Measurements from ENCODE around the gene ZNF618. TPM values are rescaled to one million over a fixed set of nuclear protein-coding genes. Genes with fewer than 3 reads are reported as not detected.
A peak's percentile ranks its signal among the peaks of the same experiment; 100 is the strongest.

Gene ZNF618
- polyA plus RNA-seq, 4 donors: 0.22 to 5.5 (median 1.9) TPM

DNA sequence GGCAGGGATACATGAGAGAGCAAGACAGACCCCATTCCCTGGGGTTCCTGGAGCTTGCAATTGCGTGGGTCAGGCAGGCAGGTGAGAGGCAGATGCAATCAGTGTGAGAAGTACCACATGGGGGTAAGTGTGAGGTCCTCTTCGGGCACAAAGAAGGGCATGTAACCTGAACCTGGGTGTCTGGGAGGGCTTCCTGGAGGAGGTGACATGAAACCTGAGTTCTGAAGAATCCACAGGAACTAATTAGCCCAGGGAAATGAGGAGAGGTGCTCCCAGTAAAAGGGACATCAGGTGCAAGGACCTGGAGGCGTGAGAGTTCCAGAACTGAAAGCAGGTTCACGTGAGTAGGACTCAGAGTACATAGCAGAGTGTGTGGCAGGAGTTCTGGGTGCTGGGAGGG is 199.5 kb downstream of the ZNF618 start:
- 60 to 71% (median 61%) methylated on average over 4 of the region's 4 CpGs for WGBS, 3 donors
- Histone ChIP-seq H3K27ac (ENCODE audit: low read depth in 1 of 3, low read length in 2 of 3) (no peak overlapping the region), H3K27me3 (ENCODE audit: control insufficient read depth in 3 of 3, insufficient read depth in 3 of 3, low read length in 3 of 3) (no peaks in the 10 kb centered on the region), H3K4me1 (ENCODE audit: control insufficient read depth in 3 of 3, insufficient read depth in 2 of 3, low read depth in 1 of 3, low read length in 2 of 3) (peaks cover 0 to 29% (median 4%) of the 10 kb centered on the region in 3 donors), H3K9me3 (ENCODE audit: control insufficient read depth in 2 of 2, insufficient read depth in 1 of 2, low read depth in 1 of 2, low read length in 1 of 2) (no peaks in the 10 kb centered on the region), H3K4me3 (ENCODE audit: low read depth in 1 of 3, low read length in 3 of 3) (no peak overlapping the region), H3K36me3 (ENCODE audit: control insufficient read depth in 3 of 3, insufficient read depth in 2 of 3, low read depth in 1 of 3, low read length in 3 of 3) (no peaks in the 10 kb centered on the region)
- FAIRE-seq (no peak), DNase-seq (no peak)

DNA sequence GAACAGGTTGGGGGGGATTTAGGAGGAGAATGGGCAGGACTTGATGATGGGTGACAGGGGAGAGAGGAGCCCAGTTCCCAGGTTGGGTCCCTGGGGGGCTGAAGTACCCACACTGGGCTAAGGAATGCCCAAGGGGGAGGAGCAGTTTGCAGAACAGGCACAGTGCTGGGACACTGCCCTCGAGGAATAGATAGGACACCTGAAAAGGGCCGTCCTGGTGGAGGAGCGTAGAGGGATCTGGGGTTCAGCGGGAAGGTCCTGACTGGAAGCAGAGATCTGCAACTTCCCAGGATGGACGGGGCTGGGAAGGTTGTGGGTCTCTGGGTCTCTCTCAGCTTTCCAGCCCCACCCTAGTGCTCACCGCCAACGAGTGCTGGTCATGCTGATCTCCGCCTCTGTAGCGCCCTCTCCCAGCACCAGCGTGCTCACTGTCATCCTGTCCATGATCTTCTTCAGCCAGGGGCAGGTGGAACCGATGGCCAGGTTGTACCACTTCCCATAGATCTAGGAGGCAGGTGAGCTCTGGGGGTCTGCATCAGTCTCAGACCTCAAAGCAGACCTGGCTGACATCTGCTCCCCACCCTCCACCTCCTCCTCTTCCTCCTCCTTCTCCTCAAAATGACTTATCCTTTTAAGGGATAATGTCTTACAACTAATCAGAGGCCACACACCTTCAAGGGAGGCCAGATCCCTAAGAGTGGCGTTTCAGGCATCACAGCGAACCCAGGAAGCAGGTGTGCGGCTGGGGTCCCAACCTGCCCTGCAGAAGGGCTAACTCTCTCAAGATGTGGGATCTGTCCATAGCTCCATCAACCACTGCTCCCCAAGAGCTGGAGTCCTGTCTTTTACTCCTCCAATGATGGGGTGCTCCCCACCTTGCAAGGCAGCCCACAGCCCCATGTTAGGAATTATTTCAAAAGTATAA is 200.4 kb downstream of the ZNF618 start:
- H3K27ac ChIP-seq (ENCODE audit: low read depth in 1 of 3, low read length in 2 of 3): no peak overlapping the region
- FAIRE-seq (no peak), DNase-seq (no peak)
- H3K4me1 ChIP-seq (ENCODE audit: control insufficient read depth in 3 of 3, insufficient read depth in 2 of 3, low read depth in 1 of 3, low read length in 2 of 3): peaks cover 0 to 36% (median 8%) of the 10 kb centered on the region in 3 donors
- H3K27me3 ChIP-seq (ENCODE audit: control insufficient read depth in 3 of 3, insufficient read depth in 3 of 3, low read length in 3 of 3): no peaks in the 10 kb centered on the region
- no peaks in the 10 kb centered on the region for H3K36me3 ChIP-seq (ENCODE audit: control insufficient read depth in 3 of 3, insufficient read depth in 2 of 3, low read depth in 1 of 3, low read length in 3 of 3)
- H3K9me3 ChIP-seq (ENCODE audit: control insufficient read depth in 2 of 2, insufficient read depth in 1 of 2, low read depth in 1 of 2, low read length in 1 of 2): no peaks in the 10 kb centered on the region
- 78 to 80% (median 80%) methylated on average over 14 of the region's 14 CpGs for WGBS, 3 donors
- no peak overlapping the region for H3K4me3 ChIP-seq (ENCODE audit: low read depth in 1 of 3, low read length in 3 of 3)

DNA sequence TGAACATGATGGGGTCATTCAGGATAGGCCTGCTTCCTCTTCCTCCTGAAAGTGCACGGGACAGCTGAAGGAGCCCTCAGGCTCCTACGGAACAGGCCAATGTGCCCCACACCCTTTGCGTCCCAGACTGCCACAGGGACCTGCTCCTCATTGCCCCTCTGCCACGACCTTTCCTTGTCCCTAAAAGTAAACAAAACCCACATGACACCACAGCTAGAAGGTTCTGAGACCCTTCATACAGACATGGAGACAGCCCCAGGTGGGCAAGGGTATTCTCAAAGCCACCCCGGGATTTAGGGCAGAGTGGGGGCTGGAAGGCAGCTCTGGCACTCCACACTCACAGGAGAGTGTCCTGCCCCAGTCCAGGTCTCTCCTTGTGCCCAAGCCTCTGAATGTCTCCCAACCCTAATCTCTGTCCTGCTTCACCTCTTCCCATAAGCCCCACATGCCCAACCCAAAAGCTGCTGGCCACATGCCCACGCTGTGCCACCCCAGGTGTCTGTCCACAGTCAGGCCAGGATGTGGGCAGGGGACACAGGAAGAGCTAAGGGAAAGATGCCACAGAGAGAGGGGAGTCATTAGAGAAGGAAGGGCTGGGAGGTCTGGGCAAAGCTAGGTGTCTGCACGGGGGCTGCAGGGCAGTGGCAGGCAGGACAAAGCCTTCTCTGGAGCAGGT is 201.2 kb downstream of the ZNF618 start:
- H3K4me3 ChIP-seq (ENCODE audit: low read depth in 1 of 3, low read length in 3 of 3): no peak overlapping the region

DNA sequence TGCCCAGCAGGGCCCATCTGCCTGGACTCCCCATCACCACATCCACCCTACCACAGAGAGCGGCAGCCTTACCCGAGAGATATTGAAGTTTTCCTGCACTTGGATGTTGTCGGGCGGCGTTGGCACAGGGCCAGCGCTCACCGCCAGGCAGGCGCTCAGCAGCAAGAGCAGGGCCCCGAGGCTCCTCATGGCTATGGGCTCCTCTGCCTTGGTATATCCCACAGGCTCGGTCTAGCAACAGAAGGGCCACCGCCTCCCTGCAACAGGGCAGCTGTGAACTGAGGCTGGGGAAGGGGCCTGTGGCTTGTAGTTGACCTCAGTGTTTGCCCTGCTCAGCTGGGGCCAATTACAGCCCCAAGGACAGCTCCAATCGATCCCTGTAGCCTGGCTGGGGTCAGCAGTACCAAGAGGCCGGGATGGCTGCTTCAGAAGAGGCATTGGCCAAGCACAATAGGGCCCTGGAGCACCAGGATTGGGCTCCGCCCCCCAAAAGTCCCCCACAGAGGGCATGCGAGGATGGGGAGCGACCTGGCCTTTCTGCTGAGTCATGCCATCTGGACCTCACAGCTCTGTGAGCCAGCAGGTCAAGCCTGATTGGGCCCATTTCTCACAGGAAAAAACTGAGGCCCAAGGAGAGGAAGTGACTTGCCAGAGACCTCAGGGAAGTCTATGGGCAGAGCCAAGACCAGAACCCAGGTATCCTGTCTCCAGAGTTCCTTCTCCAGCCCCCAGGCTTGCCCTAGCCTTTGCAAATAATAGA is 202.1 kb downstream of the ZNF618 start, which contains the start of gene AMBP:
Gene AMBP (minus strand): TSS at position 280 of the 760 bp plus-strand sequence. CDS start 91 bp downstream, at position 189.
- no peaks in the 10 kb centered on the region for H3K36me3 ChIP-seq (ENCODE audit: control insufficient read depth in 3 of 3, insufficient read depth in 2 of 3, low read depth in 1 of 3, low read length in 3 of 3)
- peaks cover 0 to 52% (median 8%) of the 10 kb centered on the region in 3 donors for H3K4me1 ChIP-seq (ENCODE audit: control insufficient read depth in 3 of 3, insufficient read depth in 2 of 3, low read depth in 1 of 3, low read length in 2 of 3)
- H3K27ac ChIP-seq (ENCODE audit: low read depth in 1 of 3, low read length in 2 of 3): no peak within 1 kb of the TSS
- DNase-seq: peak; percentile 49 to 64
- H3K4me3 ChIP-seq (ENCODE audit: low read depth in 1 of 3, low read length in 3 of 3): no peak within 1 kb of the TSS
- FAIRE-seq: no peak
- no peaks in the 10 kb centered on the region for H3K27me3 ChIP-seq (ENCODE audit: control insufficient read depth in 3 of 3, insufficient read depth in 3 of 3, low read length in 3 of 3)
- 23 to 56% (median 36%) methylated on average over 16 of the region's 16 CpGs for WGBS, 3 donors
- no peaks in the 10 kb centered on the region for H3K9me3 ChIP-seq (ENCODE audit: control insufficient read depth in 2 of 2, insufficient read depth in 1 of 2, low read depth in 1 of 2, low read length in 1 of 2)

More for the DNA sequence above, 201.2 kb downstream of the ZNF618 start:
- Histone ChIP-seq H3K27me3 (ENCODE audit: control insufficient read depth in 3 of 3, insufficient read depth in 3 of 3, low read length in 3 of 3) (no peaks in the 10 kb centered on the region), H3K4me1 (ENCODE audit: control insufficient read depth in 3 of 3, insufficient read depth in 2 of 3, low read depth in 1 of 3, low read length in 2 of 3) (peaks cover 0 to 44% (median 8%) of the 10 kb centered on the region in 3 donors), H3K27ac (ENCODE audit: low read depth in 1 of 3, low read length in 2 of 3) (no peak overlapping the region), H3K36me3 (ENCODE audit: control insufficient read depth in 3 of 3, insufficient read depth in 2 of 3, low read depth in 1 of 3, low read length in 3 of 3) (no peaks in the 10 kb centered on the region), H3K9me3 (ENCODE audit: control insufficient read depth in 2 of 2, insufficient read depth in 1 of 2, low read depth in 1 of 2, low read length in 1 of 2) (no peaks in the 10 kb centered on the region)
- no peak for DNase-seq
- 53 to 57% (median 56%) methylated on average over 7 of the region's 7 CpGs for WGBS, 3 donors
- no peak for FAIRE-seq

DNA sequence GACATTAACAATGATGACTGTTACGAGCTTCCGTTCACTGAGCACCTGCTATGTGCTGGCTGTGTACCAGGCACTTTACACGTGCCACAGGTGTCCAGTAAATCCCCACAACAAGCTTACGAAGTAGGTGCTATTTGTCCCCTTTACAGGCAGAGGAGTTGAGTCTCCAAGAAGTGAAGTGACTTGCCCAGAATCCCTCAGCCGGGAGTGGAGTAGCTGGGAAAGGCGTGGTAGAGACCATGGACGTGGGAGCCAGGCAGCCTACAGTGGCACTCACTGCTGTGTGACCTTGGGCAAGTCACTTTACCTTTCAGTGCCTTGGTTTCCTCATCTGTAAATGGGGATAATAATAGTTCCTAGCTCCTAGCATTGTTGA is 202.7 kb downstream of the ZNF618 start:
- H3K36me3 ChIP-seq (ENCODE audit: control insufficient read depth in 3 of 3, insufficient read depth in 2 of 3, low read depth in 1 of 3, low read length in 3 of 3): no peaks in the 10 kb centered on the region
- FAIRE-seq (no peak), DNase-seq (no peak)
- H3K27me3 ChIP-seq (ENCODE audit: control insufficient read depth in 3 of 3, insufficient read depth in 3 of 3, low read length in 3 of 3): no peaks in the 10 kb centered on the region
- no peak overlapping the region for H3K27ac ChIP-seq (ENCODE audit: low read depth in 1 of 3, low read length in 2 of 3)
- 41 to 72% (median 64%) methylated on average over 7 of the region's 7 CpGs for WGBS, 3 donors
- H3K9me3 ChIP-seq (ENCODE audit: control insufficient read depth in 2 of 2, insufficient read depth in 1 of 2, low read depth in 1 of 2, low read length in 1 of 2): no peaks in the 10 kb centered on the region
- H3K4me1 ChIP-seq (ENCODE audit: control insufficient read depth in 3 of 3, insufficient read depth in 2 of 3, low read depth in 1 of 3, low read length in 2 of 3): peaks cover 0 to 54% (median 8%) of the 10 kb centered on the region in 3 donors
- no peak overlapping the region for H3K4me3 ChIP-seq (ENCODE audit: low read depth in 1 of 3, low read length in 3 of 3)

DNA sequence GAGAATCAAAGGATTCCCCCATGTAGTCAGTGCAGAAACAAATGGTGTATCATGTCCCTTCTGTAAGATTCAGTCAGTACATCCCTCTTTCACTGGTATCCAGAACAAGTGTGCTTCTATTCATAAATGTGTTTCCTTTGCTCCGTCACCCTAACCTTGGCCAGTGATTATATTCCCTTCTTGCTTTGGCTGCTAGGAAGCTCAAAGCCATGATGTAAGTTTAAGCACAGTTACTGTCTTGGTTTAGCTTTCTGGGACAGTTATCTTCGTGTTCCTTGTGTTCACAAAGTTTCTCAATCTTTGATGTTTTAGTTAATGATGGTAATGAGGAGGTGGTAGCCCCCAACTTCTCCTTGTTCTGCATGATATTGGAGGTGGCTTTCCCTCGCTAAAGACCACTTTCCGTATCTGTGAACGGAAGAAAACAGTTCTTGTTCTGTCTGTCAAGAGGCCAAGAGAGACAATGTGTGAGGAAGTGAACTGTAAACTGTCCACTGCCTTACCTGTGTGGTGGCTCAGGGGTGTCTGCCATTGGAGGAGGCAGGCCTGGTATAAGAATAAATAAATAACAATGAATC is 204.2 kb downstream of the ZNF618 start:
- FAIRE-seq: no peak
- Histone ChIP-seq H3K4me3 (ENCODE audit: low read depth in 1 of 3, low read length in 3 of 3) (no peak overlapping the region), H3K36me3 (ENCODE audit: control insufficient read depth in 3 of 3, insufficient read depth in 2 of 3, low read depth in 1 of 3, low read length in 3 of 3) (no peaks in the 10 kb centered on the region), H3K27ac (ENCODE audit: low read depth in 1 of 3, low read length in 2 of 3) (peak overlapping the region; percentile 41 to 94 (median 76)), H3K9me3 (ENCODE audit: control insufficient read depth in 2 of 2, insufficient read depth in 1 of 2, low read depth in 1 of 2, low read length in 1 of 2) (no peaks in the 10 kb centered on the region), H3K27me3 (ENCODE audit: control insufficient read depth in 3 of 3, insufficient read depth in 3 of 3, low read length in 3 of 3) (no peaks in the 10 kb centered on the region), H3K4me1 (ENCODE audit: control insufficient read depth in 3 of 3, insufficient read depth in 2 of 3, low read depth in 1 of 3, low read length in 2 of 3) (peaks cover 0 to 54% (median 8%) of the 10 kb centered on the region in 3 donors)
- DNase-seq: peak in 1 of 2 donors; percentile 26
- 59 to 79% (median 66%) methylated on average over 5 of the region's 5 CpGs for WGBS, 3 donors

DNA sequence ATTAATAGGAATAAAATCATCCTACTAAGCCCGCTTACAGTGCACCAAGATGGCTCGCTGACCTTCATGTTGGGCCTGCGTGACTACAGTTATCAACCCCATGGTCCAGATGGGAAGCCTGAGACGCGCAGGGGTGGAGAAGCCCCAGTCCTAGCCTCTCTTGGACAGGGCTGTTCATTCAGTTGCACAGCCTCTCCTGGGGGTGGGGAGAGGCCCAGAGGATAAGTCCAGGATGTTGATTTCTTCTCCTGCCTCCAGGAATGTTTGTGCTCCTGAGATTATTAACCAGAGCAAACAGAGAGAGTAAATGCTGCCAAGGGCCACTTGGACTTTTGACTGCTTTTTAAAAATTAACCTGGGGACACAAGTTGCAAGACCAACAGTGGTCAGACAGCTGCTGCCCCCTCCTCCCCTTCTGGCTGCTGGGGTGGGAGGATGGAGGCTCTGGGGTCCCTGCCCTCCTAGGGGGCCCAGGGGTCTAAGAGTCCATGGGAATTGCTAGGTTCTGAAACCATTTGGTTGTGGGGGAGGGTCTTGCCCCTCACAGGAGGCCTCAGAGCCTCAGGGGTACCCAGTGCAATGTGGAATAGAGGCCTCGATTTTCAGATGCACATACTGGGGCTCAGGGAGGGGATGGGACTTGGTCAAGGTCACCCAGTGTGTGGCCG is 204.8 kb downstream of the ZNF618 start:
- Histone ChIP-seq H3K27ac (ENCODE audit: low read depth in 1 of 3, low read length in 2 of 3) (peak overlapping the region; percentile 63 to 94 (median 85)), H3K4me3 (ENCODE audit: low read depth in 1 of 3, low read length in 3 of 3) (no peak overlapping the region), H3K27me3 (ENCODE audit: control insufficient read depth in 3 of 3, insufficient read depth in 3 of 3, low read length in 3 of 3) (no peaks in the 10 kb centered on the region), H3K4me1 (ENCODE audit: control insufficient read depth in 3 of 3, insufficient read depth in 2 of 3, low read depth in 1 of 3, low read length in 2 of 3) (peaks cover 0 to 54% (median 8%) of the 10 kb centered on the region in 3 donors), H3K36me3 (ENCODE audit: control insufficient read depth in 3 of 3, insufficient read depth in 2 of 3, low read depth in 1 of 3, low read length in 3 of 3) (peaks cover 0 to 2% (median 0%) of the 10 kb centered on the region in 3 donors), H3K9me3 (ENCODE audit: control insufficient read depth in 2 of 2, insufficient read depth in 1 of 2, low read depth in 1 of 2, low read length in 1 of 2) (no peaks in the 10 kb centered on the region)
- DNase-seq (peak; percentile 94 to 96), FAIRE-seq (no peak)
- WGBS, 3 donors: 14 to 62% (median 39%) methylated on average over 7 of the region's 7 CpGs
